Measurements from ENCODE around the gene LDLRAD4. TPM values are rescaled to one million over a fixed set of nuclear protein-coding genes. Genes with fewer than 3 reads are reported as not detected.

Gene LDLRAD4
- total RNA-seq, 1 donor from 2014 or later: 34.5 TPM

- Mint-ChIP-seq H3K4me1 (ENCODE audit: low read depth) (peaks cover 49% of the 10 kb centered on the region), H3K9me3 (no peaks in the 10 kb centered on the region), H3K36me3 (ENCODE audit: low read depth) (peaks cover 7% of the 10 kb centered on the region), H3K27ac (no peak overlapping the region), H3K4me3 (no peak overlapping the region), H3K27me3 (ENCODE audit: insufficient read depth) (no peaks in the 10 kb centered on the region)
- no peak for DNase-seq (ENCODE audit: low spot score)
- intact Hi-C loops (cut with micrococcal nuclease): loop anchor here (10.0 kb wide), 1 partner anchor 716 kb away; no protein-coding TSS in a partner anchor
Observed at GRCh38 chr18:13560306-13560705, 341.7 kb downstream of the LDLRAD4 start.

GRCh38 chr18:13562494-13563029, 344.0 kb downstream of the LDLRAD4 start:
- H3K9me3 Mint-ChIP-seq: no peaks in the 10 kb centered on the region
- peak overlapping the region; percentile 96 for H3K27ac Mint-ChIP-seq
- intact Hi-C loops (cut with micrococcal nuclease): loop anchor here (1.0 to 10.0 kb wide), 8 partner anchors 15 to 718 kb away; partner anchors contain the start of genes FAM210A and RNMT
- no peaks in the 10 kb centered on the region for H3K27me3 Mint-ChIP-seq (ENCODE audit: insufficient read depth)
- peak overlapping the region; percentile 77 for H3K4me3 Mint-ChIP-seq
- H3K36me3 Mint-ChIP-seq (ENCODE audit: low read depth): peaks cover 9% of the 10 kb centered on the region
- DNase-seq (ENCODE audit: low spot score): peak; percentile 53
- peaks cover 61% of the 10 kb centered on the region for H3K4me1 Mint-ChIP-seq (ENCODE audit: low read depth)

GRCh38 chr18:13563390-13563805, 344.8 kb downstream of the LDLRAD4 start:
- peak overlapping the region; percentile 54 for H3K4me3 Mint-ChIP-seq
- peaks cover 65% of the 10 kb centered on the region for H3K4me1 Mint-ChIP-seq (ENCODE audit: low read depth)

GRCh38 chr18:13564579-13564978, 346.0 kb downstream of the LDLRAD4 start:
- H3K9me3 Mint-ChIP-seq: no peaks in the 10 kb centered on the region
- H3K27me3 Mint-ChIP-seq (ENCODE audit: insufficient read depth): no peaks in the 10 kb centered on the region
- H3K4me1 Mint-ChIP-seq (ENCODE audit: low read depth): peaks cover 68% of the 10 kb centered on the region
- H3K27ac Mint-ChIP-seq: peak overlapping the region; percentile 70
- DNase-seq (ENCODE audit: low spot score): no peak
- no peak overlapping the region for H3K4me3 Mint-ChIP-seq
- intact Hi-C loops (cut with micrococcal nuclease): loop anchor here (10.0 kb wide), 1 partner anchor 720 kb away; no protein-coding TSS in a partner anchor
- H3K36me3 Mint-ChIP-seq (ENCODE audit: low read depth): peaks cover 12% of the 10 kb centered on the region

More at GRCh38 chr18:13563390-13563805, 344.8 kb downstream of the LDLRAD4 start:
- H3K36me3 Mint-ChIP-seq (ENCODE audit: low read depth): peaks cover 9% of the 10 kb centered on the region
- no peaks in the 10 kb centered on the region for H3K9me3 Mint-ChIP-seq
- H3K27me3 Mint-ChIP-seq (ENCODE audit: insufficient read depth): no peaks in the 10 kb centered on the region
- no peak for DNase-seq (ENCODE audit: low spot score)
- intact Hi-C loops (cut with micrococcal nuclease): loop anchor here (2.0 to 10.0 kb wide), 2 partner anchors 347 to 719 kb away; no protein-coding TSS in a partner anchor
- peak overlapping the region; percentile 96 for H3K27ac Mint-ChIP-seq

- Mint-ChIP-seq H3K36me3 (ENCODE audit: low read depth) (peaks cover 12% of the 10 kb centered on the region), H3K27ac (no peak overlapping the region), H3K4me3 (no peak overlapping the region), H3K9me3 (no peaks in the 10 kb centered on the region), H3K4me1 (ENCODE audit: low read depth) (peaks cover 74% of the 10 kb centered on the region), H3K27me3 (ENCODE audit: insufficient read depth) (no peaks in the 10 kb centered on the region)
- DNase-seq (ENCODE audit: low spot score): no peak
- intact Hi-C loops (cut with micrococcal nuclease): loop anchor here (5.0 to 10.0 kb wide), 2 partner anchors 63 to 720 kb away; no protein-coding TSS in a partner anchor
Observed at GRCh38 chr18:13565228-13565627, 346.7 kb downstream of the LDLRAD4 start.

- Mint-ChIP-seq H3K4me3 (peak overlapping the region; percentile 61), H3K36me3 (ENCODE audit: low read depth) (peaks cover 13% of the 10 kb centered on the region), H3K9me3 (no peaks in the 10 kb centered on the region), H3K27me3 (ENCODE audit: insufficient read depth) (no peaks in the 10 kb centered on the region), H3K27ac (peak overlapping the region; percentile 87), H3K4me1 (ENCODE audit: low read depth) (peaks cover 72% of the 10 kb centered on the region)
- intact Hi-C loops (cut with micrococcal nuclease): loop anchor here (1.0 to 10.0 kb wide), 6 partner anchors 45 to 722 kb away; no protein-coding TSS in a partner anchor
- no peak for DNase-seq (ENCODE audit: low spot score)
Observed at GRCh38 chr18:13566941-13567746, 348.6 kb downstream of the LDLRAD4 start.

GRCh38 chr18:13568443-13569392, 350.2 kb downstream of the LDLRAD4 start:
- intact Hi-C loops (cut with micrococcal nuclease): loop anchor here (1.0 to 10.0 kb wide), 4 partner anchors 9 to 724 kb away; no protein-coding TSS in a partner anchor
- DNase-seq (ENCODE audit: low spot score): no peak
- peaks cover 57% of the 10 kb centered on the region for H3K4me1 Mint-ChIP-seq (ENCODE audit: low read depth)
- H3K9me3 Mint-ChIP-seq: no peaks in the 10 kb centered on the region
- H3K27ac Mint-ChIP-seq: peak overlapping the region; percentile 87
- H3K4me3 Mint-ChIP-seq: peak overlapping the region; percentile 27
- H3K27me3 Mint-ChIP-seq (ENCODE audit: insufficient read depth): no peaks in the 10 kb centered on the region
- peaks cover 10% of the 10 kb centered on the region for H3K36me3 Mint-ChIP-seq (ENCODE audit: low read depth)

- Mint-ChIP-seq H3K4me3 (no peak overlapping the region), H3K4me1 (ENCODE audit: low read depth) (peaks cover 56% of the 10 kb centered on the region), H3K27me3 (ENCODE audit: insufficient read depth) (no peaks in the 10 kb centered on the region), H3K36me3 (ENCODE audit: low read depth) (peaks cover 5% of the 10 kb centered on the region), H3K9me3 (no peaks in the 10 kb centered on the region), H3K27ac (no peak overlapping the region)
- intact Hi-C loops (cut with micrococcal nuclease): no loop called here
- DNase-seq (ENCODE audit: low spot score): no peak
Observed at GRCh38 chr18:13570216-13570615, 351.7 kb downstream of the LDLRAD4 start.

- Mint-ChIP-seq H3K36me3 (ENCODE audit: low read depth) (peaks cover 8% of the 10 kb centered on the region), H3K27ac (peak overlapping the region; percentile 45), H3K27me3 (ENCODE audit: insufficient read depth) (no peaks in the 10 kb centered on the region), H3K4me1 (ENCODE audit: low read depth) (peaks cover 63% of the 10 kb centered on the region), H3K4me3 (peak overlapping the region; percentile 1), H3K9me3 (no peaks in the 10 kb centered on the region)
- DNase-seq (ENCODE audit: low spot score): no peak
- intact Hi-C loops (cut with micrococcal nuclease): no loop called here
Observed at GRCh38 chr18:13570856-13571495, 352.4 kb downstream of the LDLRAD4 start.

- Mint-ChIP-seq H3K27me3 (ENCODE audit: insufficient read depth) (no peaks in the 10 kb centered on the region), H3K9me3 (no peaks in the 10 kb centered on the region), H3K36me3 (ENCODE audit: low read depth) (peaks cover 10% of the 10 kb centered on the region), H3K27ac (no peak overlapping the region), H3K4me1 (ENCODE audit: low read depth) (peaks cover 65% of the 10 kb centered on the region), H3K4me3 (no peak overlapping the region)
- DNase-seq (ENCODE audit: low spot score): no peak
- intact Hi-C loops (cut with micrococcal nuclease): no loop called here
Observed at GRCh38 chr18:13572148-13572547, 353.6 kb downstream of the LDLRAD4 start.

- no peak overlapping the region for H3K27ac Mint-ChIP-seq
- peaks cover 65% of the 10 kb centered on the region for H3K4me1 Mint-ChIP-seq (ENCODE audit: low read depth)
- no peak for DNase-seq (ENCODE audit: low spot score)
Observed at GRCh38 chr18:13572721-13573120, 354.2 kb downstream of the LDLRAD4 start.

GRCh38 chr18:13573750-13574149, 355.2 kb downstream of the LDLRAD4 start:
- H3K9me3 Mint-ChIP-seq: no peaks in the 10 kb centered on the region
- no peaks in the 10 kb centered on the region for H3K27me3 Mint-ChIP-seq (ENCODE audit: insufficient read depth)
- peaks cover 9% of the 10 kb centered on the region for H3K36me3 Mint-ChIP-seq (ENCODE audit: low read depth)
- H3K27ac Mint-ChIP-seq: no peak overlapping the region
- H3K4me3 Mint-ChIP-seq: no peak overlapping the region
- no peak for DNase-seq (ENCODE audit: low spot score)
- peaks cover 65% of the 10 kb centered on the region for H3K4me1 Mint-ChIP-seq (ENCODE audit: low read depth)
- intact Hi-C loops (cut with micrococcal nuclease): no loop called here

More at GRCh38 chr18:13572721-13573120, 354.2 kb downstream of the LDLRAD4 start:
- H3K36me3 Mint-ChIP-seq (ENCODE audit: low read depth): peaks cover 10% of the 10 kb centered on the region
- H3K9me3 Mint-ChIP-seq: no peaks in the 10 kb centered on the region
- no peak overlapping the region for H3K4me3 Mint-ChIP-seq
- intact Hi-C loops (cut with micrococcal nuclease): no loop called here
- no peaks in the 10 kb centered on the region for H3K27me3 Mint-ChIP-seq (ENCODE audit: insufficient read depth)

Data from activated T-helper 1 cell treated with anti-CD3 and anti-CD28 coated beads, Interleukin-12 subunit alpha, Interleukin-12 subunit beta, Interleukin-2, Interleukin-4 antibody, amounts not matched to agents 30 ng/mL and 10 ng/mL and 1 ng/mL, durations not matched to agents 14 hours and 24 hours and 36 hours (primary cell).